Measurements from ENCODE around the gene MYO18A.
A peak's percentile ranks its signal among the peaks of the same experiment; 100 is the strongest.
"Not testable (repeated sequence)": the region's sequence is repeated elsewhere in the genome, so short reads cannot be mapped to it uniquely, and the experiment has no call there.

The MYO18A gene

DNA sequence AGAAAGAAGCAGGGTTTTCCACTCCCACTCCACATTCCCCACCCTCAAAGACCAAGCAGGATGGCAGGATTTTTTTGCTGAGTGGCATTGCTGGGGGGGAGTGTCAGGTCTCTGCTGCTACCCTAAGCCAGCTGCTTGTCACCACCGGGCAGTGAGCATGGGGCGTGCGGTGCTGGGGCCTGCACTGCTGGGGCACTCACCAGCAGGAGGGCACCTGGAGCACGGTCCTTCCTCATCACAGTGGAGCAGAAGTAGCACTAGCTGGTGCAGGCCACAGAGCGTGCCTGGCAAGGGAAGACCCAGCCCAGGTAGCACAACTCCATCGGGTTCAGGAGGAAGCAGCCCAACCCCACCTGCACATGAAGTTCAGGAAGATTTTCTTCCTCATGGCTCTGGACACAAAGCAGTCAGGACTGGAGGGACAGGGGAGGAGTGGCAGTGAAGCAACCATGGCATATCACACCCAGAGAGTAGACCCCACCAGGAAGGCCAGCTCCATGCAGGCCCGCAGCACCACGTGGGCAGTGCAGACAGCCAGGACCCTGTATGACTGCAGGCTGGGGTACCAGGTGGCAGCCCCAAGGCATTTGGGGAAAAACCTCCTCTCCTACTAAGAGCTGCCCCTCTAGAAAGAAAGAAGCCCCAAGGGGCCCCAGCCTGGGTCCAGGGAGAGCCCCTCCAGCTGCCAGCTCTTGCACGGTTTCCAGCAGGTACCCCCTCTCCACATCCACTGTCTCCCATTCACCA is 16.7 kb upstream of the MYO18A start:
- DNase-seq (ENCODE audit: low read depth in 2 of 2): no peak

- DNase-seq (ENCODE audit: low read depth in 2 of 2): no peak
Observed at GRCh38 chr17:29195465-29196081, 15.4 kb upstream of the MYO18A start.

GRCh38 chr17:29194669-29195068 is 14.5 kb upstream of the MYO18A start:
- DNase-seq (ENCODE audit: low read depth in 2 of 2): no peak

- DNase-seq (ENCODE audit: low read depth in 2 of 2): no peak
Observed at GRCh38 chr17:29193146-29193545, 12.9 kb upstream of the MYO18A start.

DNA sequence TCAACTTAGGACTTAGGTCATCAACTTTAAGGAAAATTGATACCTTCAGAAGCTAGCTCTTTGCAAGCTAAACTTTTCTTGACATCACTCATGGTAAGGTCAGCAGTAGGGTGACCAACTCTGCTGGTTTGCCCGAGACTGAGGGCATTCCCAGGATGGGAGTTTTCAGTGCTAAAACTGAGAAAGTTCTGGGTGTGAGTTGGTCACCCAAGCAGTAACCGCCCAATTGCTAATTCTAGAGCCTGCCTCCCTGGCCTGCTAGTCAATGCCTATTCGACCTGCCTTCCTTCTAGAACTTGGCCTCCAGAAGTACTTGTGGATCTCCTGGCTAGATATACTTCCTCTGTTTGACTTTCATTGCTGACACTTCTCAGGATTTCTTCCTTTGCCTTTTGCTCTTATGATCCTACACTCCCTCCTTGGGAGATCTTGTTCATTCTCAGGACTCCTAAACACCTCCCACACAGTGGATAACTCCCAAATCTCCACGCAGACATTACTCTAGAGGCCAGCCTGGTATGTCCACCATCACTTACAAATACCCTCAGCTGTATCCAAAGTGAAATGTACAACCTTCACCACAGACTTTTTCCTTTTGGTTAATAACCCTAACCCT is 10.5 kb upstream of the MYO18A start:
- no peak for DNase-seq (ENCODE audit: low read depth in 2 of 2)

DNA sequence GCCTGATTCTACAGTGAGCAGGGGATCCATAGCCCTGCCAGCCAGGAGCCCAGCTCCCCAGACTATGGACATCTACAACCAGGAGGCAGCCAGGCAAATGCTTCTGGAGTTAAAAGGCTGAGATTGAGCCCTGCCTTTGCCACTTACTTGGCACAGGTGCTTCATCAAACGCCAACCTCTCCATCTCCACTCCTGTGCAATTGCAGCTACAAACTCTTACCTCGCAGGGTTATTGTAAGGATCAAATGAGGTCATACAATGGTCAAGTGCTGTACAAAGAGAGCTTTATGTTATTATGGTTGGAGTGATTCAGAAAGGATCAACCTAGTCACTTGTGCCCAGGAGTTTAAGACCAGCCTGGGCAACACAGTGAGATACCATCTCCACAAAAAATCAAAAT is 9.8 kb upstream of the MYO18A start:
- DNase-seq (ENCODE audit: low read depth in 2 of 2): no peak

DNA sequence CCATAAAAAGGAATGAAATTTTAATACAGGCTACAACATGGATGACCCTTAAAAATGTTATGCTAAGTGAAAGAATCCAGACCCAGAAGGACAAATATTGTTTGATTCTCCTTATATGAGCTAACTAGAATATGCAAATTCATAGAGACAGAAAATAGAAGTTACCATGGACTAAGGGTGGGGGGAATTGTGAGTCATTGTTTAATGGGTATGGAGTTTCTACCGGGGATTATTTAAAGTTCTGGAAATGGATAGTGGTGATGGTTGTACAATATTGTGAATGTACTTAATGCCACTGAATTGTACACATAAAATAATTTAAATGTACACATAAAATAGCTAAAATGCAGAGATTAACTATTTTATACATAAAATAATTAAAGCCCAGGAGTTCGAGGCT is 9.2 kb upstream of the MYO18A start:
- no peak for DNase-seq (ENCODE audit: low read depth in 2 of 2)

- no peak for DNase-seq (ENCODE audit: low read depth in 2 of 2)
Observed at GRCh38 chr17:29181226-29181625, 1.0 kb upstream of the MYO18A start.

DNA sequence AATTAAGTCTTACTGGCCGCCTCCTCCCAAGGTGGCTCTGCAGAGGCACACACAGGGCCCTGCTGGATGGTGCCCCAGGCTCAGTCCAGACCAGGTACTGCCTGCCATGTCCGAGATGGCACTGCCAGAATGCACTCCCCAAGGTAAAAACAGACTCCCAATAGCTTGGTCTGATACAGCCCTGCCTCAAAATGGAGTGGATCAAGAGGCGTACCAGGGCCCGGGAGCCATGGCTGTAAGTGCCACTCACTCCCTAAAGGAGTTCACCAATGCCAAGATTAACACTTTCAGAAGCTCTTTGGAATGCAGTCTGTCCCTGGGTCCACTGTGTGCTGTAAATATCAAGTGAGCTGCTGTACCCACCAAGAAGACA is 576 bp upstream of the MYO18A start:
- no peak for DNase-seq (ENCODE audit: low read depth in 2 of 2)

- DNase-seq (ENCODE audit: low read depth in 2 of 2): no peak
Observed at GRCh38 chr17:29179232-29180033, 765 bp downstream of the MYO18A start.

GRCh38 chr17:29178750-29179231 is 1.4 kb downstream of the MYO18A start:
- DNase-seq (ENCODE audit: low read depth in 2 of 2): no peak

GRCh38 chr17:29177871-29178749 is 2.1 kb downstream of the MYO18A start:
- no peak for DNase-seq (ENCODE audit: low read depth in 2 of 2)

DNA sequence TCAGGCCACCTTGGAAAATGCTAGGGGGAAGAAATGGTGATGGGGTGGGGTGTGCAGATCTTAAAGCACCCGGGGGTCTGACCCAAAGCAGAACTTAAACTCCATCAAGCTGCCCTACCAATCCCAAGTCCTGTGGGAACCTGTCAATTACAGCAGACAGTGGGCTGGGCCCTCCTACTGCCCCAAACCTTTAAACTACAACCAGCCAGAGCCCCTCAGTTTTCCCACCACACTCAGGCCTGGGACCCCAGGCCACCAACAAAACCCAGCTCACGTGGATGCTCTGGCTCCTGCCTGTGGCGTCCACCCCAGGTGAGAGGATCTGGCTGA is 2.7 kb downstream of the MYO18A start:
- no peak for DNase-seq (ENCODE audit: low read depth in 2 of 2)

- peak in 1 of 2 donors; percentile 31 for DNase-seq (ENCODE audit: low read depth in 2 of 2)
Observed at GRCh38 chr17:29176558-29177351, 3.4 kb downstream of the MYO18A start.

DNA sequence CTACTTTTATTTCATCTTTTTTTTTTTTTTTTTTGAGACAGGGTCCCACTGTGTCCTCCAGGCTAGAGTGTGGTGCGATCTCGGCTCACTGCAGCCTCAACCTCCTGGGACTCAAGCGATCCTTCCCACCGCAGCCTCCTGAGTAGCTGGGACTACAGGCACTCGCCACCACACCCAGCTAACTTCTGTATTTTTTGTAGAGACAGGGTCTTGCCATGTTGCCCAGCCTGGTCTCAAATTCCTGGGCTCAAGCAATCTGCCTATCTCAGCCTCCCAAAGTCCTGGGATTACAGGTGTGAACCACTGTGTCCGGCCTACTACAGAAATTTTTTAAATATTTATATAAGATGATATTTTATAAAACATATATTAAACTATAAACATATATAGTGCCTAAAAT is 4.8 kb downstream of the MYO18A start:
- no peak for DNase-seq (ENCODE audit: low read depth in 2 of 2)

GRCh38 chr17:29172589-29172988 is 7.6 kb downstream of the MYO18A start:
- no peak for DNase-seq (ENCODE audit: low read depth in 2 of 2)

DNA sequence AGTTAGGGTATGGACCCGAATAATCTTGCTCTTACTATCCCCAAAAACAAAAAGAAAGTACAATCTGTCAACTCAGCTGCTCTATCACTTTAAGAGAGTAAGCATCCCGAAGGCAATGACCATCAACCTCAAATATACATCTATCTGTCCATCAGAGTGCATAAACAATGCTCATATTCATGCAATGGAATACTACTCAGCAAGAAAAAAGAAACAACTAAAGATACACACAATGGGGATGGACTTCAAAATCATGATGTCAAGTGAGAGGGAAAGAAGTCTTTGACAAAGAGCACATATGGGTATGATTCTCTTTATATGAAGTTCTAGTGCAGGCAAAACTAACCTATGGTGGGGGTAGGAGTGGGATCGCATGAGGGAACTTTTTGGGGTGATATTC is 9.5 kb downstream of the MYO18A start:
- no peak for DNase-seq (ENCODE audit: low read depth in 2 of 2)

- no peak for DNase-seq (ENCODE audit: low read depth in 2 of 2)
Observed at GRCh38 chr17:29169806-29170591, 10.2 kb downstream of the MYO18A start.

- not testable (repeated sequence) for DNase-seq (ENCODE audit: low read depth in 2 of 2)
Observed at GRCh38 chr17:29168759-29169126, 11.5 kb downstream of the MYO18A start.
